ENCODE data around the gene HTRA3. TPM values are rescaled to one million over a fixed set of nuclear protein-coding genes. Genes with fewer than 3 reads are reported as not detected.

HTRA3 gene
- total and polyA plus RNA-seq, 2 of the 4 experiments (the other 2 are of a cell fraction) = 1.3 to 9.5 TPM

DNA sequence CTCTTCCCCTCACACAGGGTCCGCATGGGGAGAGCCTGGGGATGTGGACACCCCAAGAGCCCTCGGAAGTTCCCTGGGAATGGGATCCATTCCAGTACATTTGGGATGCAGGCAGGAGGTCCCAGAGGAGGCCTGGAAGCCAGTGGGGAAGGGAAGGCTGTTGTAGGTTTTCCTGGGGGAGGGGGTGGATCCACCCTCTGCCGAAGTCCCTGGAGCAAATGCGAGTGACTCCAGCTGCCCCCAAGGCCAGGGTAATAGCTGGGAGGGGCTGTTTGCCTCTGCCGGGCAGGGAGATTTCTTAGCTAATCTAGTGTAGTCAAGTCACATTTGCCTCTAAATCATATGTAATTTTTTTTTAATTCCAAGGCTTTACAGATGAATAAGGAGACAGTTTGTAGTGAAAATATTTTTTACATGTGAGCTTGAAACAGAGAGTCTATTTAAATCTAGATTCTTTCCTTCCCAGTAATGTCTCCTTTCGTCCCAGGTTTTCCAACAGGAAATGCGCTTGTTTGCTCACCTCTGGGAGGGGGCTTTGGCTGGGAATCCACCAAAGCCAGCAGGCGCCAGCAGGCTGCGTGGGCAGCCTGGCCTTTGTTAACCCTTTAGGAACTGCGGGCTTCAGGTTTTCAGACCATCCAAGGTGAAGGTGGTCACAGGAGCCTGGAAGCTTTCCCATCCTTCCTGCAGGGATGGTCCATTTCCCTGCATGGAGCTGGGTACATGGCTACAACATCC is 43.7 kb upstream of the HTRA3 start:
- H3K36me3 ChIP-seq (ENCODE audit: control insufficient read depth, insufficient read depth, low read length) = no peaks in the 10 kb centered on the region
- H3K23ac ChIP-seq (ENCODE audit: low read depth, low read length) = no peak overlapping the region
- intact Hi-C loops (cut with micrococcal nuclease) = no loop called here
- no TSS peak for BruUV-seq (replicated peaks)
- TF ChIP-seq, protein P1, sequence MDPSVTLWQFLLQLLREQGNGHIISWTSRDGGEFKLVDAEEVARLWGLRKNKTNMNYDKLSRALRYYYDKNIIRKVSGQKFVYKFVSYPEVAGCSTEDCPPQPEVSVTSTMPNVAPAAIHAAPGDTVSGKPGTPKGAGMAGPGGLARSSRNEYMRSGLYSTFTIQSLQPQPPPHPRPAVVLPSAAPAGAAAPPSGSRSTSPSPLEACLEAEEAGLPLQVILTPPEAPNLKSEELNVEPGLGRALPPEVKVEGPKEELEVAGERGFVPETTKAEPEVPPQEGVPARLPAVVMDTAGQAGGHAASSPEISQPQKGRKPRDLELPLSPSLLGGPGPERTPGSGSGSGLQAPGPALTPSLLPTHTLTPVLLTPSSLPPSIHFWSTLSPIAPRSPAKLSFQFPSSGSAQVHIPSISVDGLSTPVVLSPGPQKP (IDR thresholded peaks at IDR 0.05; ENCODE audit: borderline replicate concordance, low read depth, low read length) = no peak
- TF ChIP-seq CEBPB (IDR thresholded peaks at IDR 0.05; ENCODE audit: low read depth, low read length) (no peak), POLR2A (IDR thresholded peaks at IDR 0.05; ENCODE audit: low read depth, low read length) (no peak), NFE2L2 (IDR thresholded peaks at IDR 0.05; ENCODE audit: low read depth, low read length) (no peak), MAZ (IDR thresholded peaks at IDR 0.05; ENCODE audit: borderline replicate concordance, low read depth, low read length) (no peak), FOS (IDR thresholded peaks at IDR 0.05; ENCODE audit: low read depth, low read length) (no peak), RAD21 (IDR thresholded peaks at IDR 0.05; ENCODE audit: low read length) (no peak), RCOR1 (IDR thresholded peaks at IDR 0.05; ENCODE audit: insufficient replicate concordance, low read length) (no peak), RFX5 (IDR thresholded peaks at IDR 0.05; ENCODE audit: low read depth, low read length) (no peak), BHLHE40 (IDR thresholded peaks at IDR 0.05; ENCODE audit: low read depth, low read length) (no peak), MAFK (IDR thresholded peaks at IDR 0.05; ENCODE audit: low read depth, low read length) (no peak), SMC3 (IDR thresholded peaks at IDR 0.05; ENCODE audit: low read depth, low read length) (no peak), CHD1 (IDR thresholded peaks at IDR 0.05; ENCODE audit: low read depth, low read length) (no peak), MXI1 (IDR thresholded peaks at IDR 0.05; ENCODE audit: borderline replicate concordance, low read depth, low read length) (no peak)
- TF ChIP-seq, protein P2, sequence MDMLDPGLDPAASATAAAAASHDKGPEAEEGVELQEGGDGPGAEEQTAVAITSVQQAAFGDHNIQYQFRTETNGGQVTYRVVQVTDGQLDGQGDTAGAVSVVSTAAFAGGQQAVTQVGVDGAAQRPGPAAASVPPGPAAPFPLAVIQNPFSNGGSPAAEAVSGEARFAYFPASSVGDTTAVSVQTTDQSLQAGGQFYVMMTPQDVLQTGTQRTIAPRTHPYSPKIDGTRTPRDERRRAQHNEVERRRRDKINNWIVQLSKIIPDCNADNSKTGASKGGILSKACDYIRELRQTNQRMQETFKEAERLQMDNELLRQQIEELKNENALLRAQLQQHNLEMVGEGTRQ (IDR thresholded peaks at IDR 0.05; ENCODE audit: low read depth, low read length) = no peak
- TF ChIP-seq, protein P3, sequence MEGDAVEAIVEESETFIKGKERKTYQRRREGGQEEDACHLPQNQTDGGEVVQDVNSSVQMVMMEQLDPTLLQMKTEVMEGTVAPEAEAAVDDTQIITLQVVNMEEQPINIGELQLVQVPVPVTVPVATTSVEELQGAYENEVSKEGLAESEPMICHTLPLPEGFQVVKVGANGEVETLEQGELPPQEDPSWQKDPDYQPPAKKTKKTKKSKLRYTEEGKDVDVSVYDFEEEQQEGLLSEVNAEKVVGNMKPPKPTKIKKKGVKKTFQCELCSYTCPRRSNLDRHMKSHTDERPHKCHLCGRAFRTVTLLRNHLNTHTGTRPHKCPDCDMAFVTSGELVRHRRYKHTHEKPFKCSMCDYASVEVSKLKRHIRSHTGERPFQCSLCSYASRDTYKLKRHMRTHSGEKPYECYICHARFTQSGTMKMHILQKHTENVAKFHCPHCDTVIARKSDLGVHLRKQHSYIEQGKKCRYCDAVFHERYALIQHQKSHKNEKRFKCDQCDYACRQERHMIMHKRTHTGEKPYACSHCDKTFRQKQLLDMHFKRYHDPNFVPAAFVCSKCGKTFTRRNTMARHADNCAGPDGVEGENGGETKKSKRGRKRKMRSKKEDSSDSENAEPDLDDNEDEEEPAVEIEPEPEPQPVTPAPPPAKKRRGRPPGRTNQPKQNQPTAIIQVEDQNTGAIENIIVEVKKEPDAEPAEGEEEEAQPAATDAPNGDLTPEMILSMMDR (conservative IDR thresholded peaks at IDR 0.05; ENCODE audit: low read depth, low read length) = no peak
- ChIA-PET CTCF (no interaction called here), POLR2A (ENCODE audit: unreplicated experiment) (no interaction called here)
- H3K4me1 ChIP-seq (ENCODE audit: control insufficient read depth, insufficient read depth, low read length) = peaks cover 7% of the 10 kb centered on the region
- H4K8ac ChIP-seq (ENCODE audit: low read depth in 2 of 2, low read length in 2 of 2) = no peak overlapping the region
- dilution Hi-C loops (cut with HindIII; ENCODE audit: low sequenced_read_pairs, unreplicated experiment) = no loop called here
- H2AFZ ChIP-seq (replicated peaks; ENCODE audit: low read length, poor library complexity) = no peak overlapping the region
- no peak overlapping the region for H3K56ac ChIP-seq (ENCODE audit: extremely low read depth, insufficient read depth, low read length)
- H4K20me1 ChIP-seq (ENCODE audit: insufficient read depth, low read length) = no peaks in the 10 kb centered on the region
- no peak overlapping the region for H3K4me3 ChIP-seq (ENCODE audit: insufficient read depth, low read depth, low read length)
- 0 out of 2 replicates have a peak, but pooled peaks cover 3% of the 10 kb centered on the region for H3K9me1 ChIP-seq (ENCODE audit: insufficient read depth, low read length)
- H4K5ac ChIP-seq (ENCODE audit: low read depth, low read length) = no peak overlapping the region
- DNase-seq (no peak), ATAC-seq (ENCODE audit: low read depth) (no peak)
- no peak overlapping the region for H3K4ac ChIP-seq (ENCODE audit: low read depth, low read length)
- H2BK5ac ChIP-seq (ENCODE audit: low read depth, low read length, poor library complexity, severe bottlenecking) = no peak overlapping the region
- H2BK15ac ChIP-seq (ENCODE audit: low read depth, low read length) = no peak overlapping the region
- no peak overlapping the region for H3K14ac ChIP-seq (replicated peaks; ENCODE audit: low read depth, low read length)
- H3K18ac ChIP-seq (ENCODE audit: low read depth, low read length) = no peak overlapping the region
- H2AK5ac ChIP-seq (ENCODE audit: low read depth, low read length) = no peak overlapping the region
- no peak overlapping the region for H4K91ac ChIP-seq (ENCODE audit: insufficient read depth, low read depth, low read length)
- H2AK9ac ChIP-seq (replicated peaks; ENCODE audit: low read depth, low read length, poor library complexity) = no peak overlapping the region
- H3K4me2 ChIP-seq (ENCODE audit: low read depth, low read length) = no peak overlapping the region
- no peak overlapping the region for H2BK20ac ChIP-seq (ENCODE audit: low read depth, low read length)
- H3K9me3 ChIP-seq (ENCODE audit: control insufficient read depth, insufficient read depth, low read length) = no peaks in the 10 kb centered on the region
- no peak overlapping the region for H3K27ac ChIP-seq (ENCODE audit: insufficient read depth, low read length)
- no peak overlapping the region for H2BK120ac ChIP-seq (ENCODE audit: low read depth, low read length)
- in situ Hi-C loops (cut with MboI; ENCODE audit: low sequenced_read_pairs) = no loop called here
- 48% methylated on average over 2 of the region's 10 CpGs; no CpG with 5 or more reads in 1 of the 2 experiments for WGBS, 2 experiments (ENCODE audit: extremely low coverage in 2 of 2, insufficient read length in 1 of 2)
- no peaks in the 10 kb centered on the region for H3K79me1 ChIP-seq (ENCODE audit: low read depth in 1 of 2, low read length in 2 of 2)
- H3K27me3 ChIP-seq (ENCODE audit: control insufficient read depth, insufficient read depth, low read length) = peaks cover 3% of the 10 kb centered on the region; the same call in 1 of the 2 replicates
- no peak overlapping the region for H3K9ac ChIP-seq (ENCODE audit: low read depth, low read length)

All from IMR-90 (cell line).